ENCODE measurements around the gene FHIT.

FHIT gene

GRCh38 chr3:61108247-61109019 lies 142.8 kb downstream of the FHIT start:
- H3K27me3 ChIP-seq (ENCODE audit: control insufficient read depth in 1 of 2, insufficient read depth in 2 of 2, low read length in 2 of 2): no peaks in the 10 kb centered on the region
- H3K36me3 ChIP-seq (ENCODE audit: insufficient read depth, low read length): no peaks in the 10 kb centered on the region
- H3K27ac ChIP-seq (ENCODE audit: low read depth, low read length): no peak overlapping the region
- no peaks in the 10 kb centered on the region for H3K4me1 ChIP-seq (ENCODE audit: insufficient read depth, low read length)
- H3K9ac ChIP-seq (ENCODE audit: low read length): no peak overlapping the region
- no peak overlapping the region for H3K4me3 ChIP-seq (ENCODE audit: low read depth in 1 of 2, low read length in 2 of 2)
- no peaks in the 10 kb centered on the region for H3K9me3 ChIP-seq (ENCODE audit: low read length)

DNA sequence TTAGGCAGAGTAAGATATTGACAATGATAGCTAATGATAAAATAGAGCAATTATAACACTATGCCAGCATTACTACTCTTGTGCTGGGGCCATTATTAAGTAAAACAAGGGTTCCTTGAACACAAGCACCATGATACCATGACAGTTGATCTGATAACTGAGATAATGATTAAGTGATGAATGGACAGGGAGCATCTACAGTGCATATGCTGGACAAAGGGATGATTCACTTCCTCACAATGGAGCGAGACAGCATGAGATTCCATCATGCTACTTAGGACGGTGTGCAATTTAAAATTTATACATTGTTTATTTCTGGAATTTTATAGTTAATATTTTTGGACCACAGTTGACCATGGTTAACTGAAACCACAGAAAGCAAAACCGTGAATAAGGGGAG lies 156.6 kb downstream of the FHIT start:
- H3K9ac ChIP-seq (ENCODE audit: low read length): no peak overlapping the region
- no peaks in the 10 kb centered on the region for H3K27me3 ChIP-seq (ENCODE audit: control insufficient read depth in 1 of 2, insufficient read depth in 2 of 2, low read length in 2 of 2)
- no peaks in the 10 kb centered on the region for H3K9me3 ChIP-seq (ENCODE audit: low read length)
- no peaks in the 10 kb centered on the region for H3K4me1 ChIP-seq (ENCODE audit: insufficient read depth, low read length)
- H3K4me3 ChIP-seq (ENCODE audit: low read depth in 1 of 2, low read length in 2 of 2): no peak overlapping the region
- no peak overlapping the region for H3K27ac ChIP-seq (ENCODE audit: low read depth, low read length)
- no peaks in the 10 kb centered on the region for H3K36me3 ChIP-seq (ENCODE audit: insufficient read depth, low read length)

- Histone ChIP-seq H3K9ac (ENCODE audit: low read length) (no peak overlapping the region), H3K4me1 (ENCODE audit: insufficient read depth, low read length) (no peaks in the 10 kb centered on the region), H3K36me3 (ENCODE audit: insufficient read depth, low read length) (no peaks in the 10 kb centered on the region), H3K27ac (ENCODE audit: low read depth, low read length) (no peak overlapping the region), H3K4me3 (ENCODE audit: low read depth in 1 of 2, low read length in 2 of 2) (no peak overlapping the region), H3K9me3 (ENCODE audit: low read length) (no peaks in the 10 kb centered on the region), H3K27me3 (ENCODE audit: control insufficient read depth in 1 of 2, insufficient read depth in 2 of 2, low read length in 2 of 2) (no peaks in the 10 kb centered on the region)
These were observed 157.9 kb downstream of the FHIT start for GRCh38 chr3:61093364-61093763.

GRCh38 chr3:61092870-61093269 lies 158.4 kb downstream of the FHIT start:
- Histone ChIP-seq H3K27me3 (ENCODE audit: control insufficient read depth in 1 of 2, insufficient read depth in 2 of 2, low read length in 2 of 2) (no peaks in the 10 kb centered on the region), H3K9me3 (ENCODE audit: low read length) (no peaks in the 10 kb centered on the region), H3K27ac (ENCODE audit: low read depth, low read length) (no peak overlapping the region), H3K9ac (ENCODE audit: low read length) (no peak overlapping the region), H3K36me3 (ENCODE audit: insufficient read depth, low read length) (no peaks in the 10 kb centered on the region), H3K4me3 (ENCODE audit: low read depth in 1 of 2, low read length in 2 of 2) (no peak overlapping the region), H3K4me1 (ENCODE audit: insufficient read depth, low read length) (no peaks in the 10 kb centered on the region)

DNA sequence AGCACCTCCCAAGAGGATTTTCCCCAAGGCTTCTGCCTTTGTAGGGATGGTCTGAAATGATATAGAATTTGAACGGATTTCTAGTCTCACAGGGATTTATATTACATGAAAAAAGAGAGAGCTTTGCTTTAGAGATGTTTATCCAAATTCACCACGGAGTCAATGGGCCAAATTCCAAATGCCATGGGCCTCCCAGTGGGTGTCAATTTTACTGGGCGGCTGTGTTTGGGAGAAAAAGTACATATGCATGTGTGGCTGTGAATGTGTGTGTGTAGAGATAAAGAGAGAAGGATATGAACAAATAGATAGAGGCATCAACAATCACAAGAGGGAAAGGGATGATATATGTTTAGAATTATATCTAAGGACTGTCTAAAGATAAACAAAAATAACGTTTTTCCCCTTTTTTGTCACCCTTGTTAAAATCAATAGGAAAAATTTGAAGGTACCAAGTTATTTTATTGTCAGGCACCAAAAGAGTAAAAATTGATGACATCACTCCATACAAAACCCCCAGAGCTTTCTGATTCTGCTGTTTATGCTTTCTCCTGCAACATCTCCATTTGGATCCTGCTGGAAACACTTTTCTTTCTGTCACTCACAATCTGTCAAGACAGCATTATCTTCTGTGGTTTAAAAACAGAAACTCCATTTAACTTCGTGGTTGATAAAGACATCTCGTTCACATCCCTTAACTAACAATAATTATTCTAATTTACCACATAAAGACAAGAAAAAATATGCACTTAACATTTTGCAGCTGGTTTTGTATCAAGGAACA lies 160.7 kb downstream of the FHIT start:
- Histone ChIP-seq H3K4me1 (ENCODE audit: insufficient read depth, low read length) (no peaks in the 10 kb centered on the region), H3K36me3 (ENCODE audit: insufficient read depth, low read length) (no peaks in the 10 kb centered on the region), H3K27me3 (ENCODE audit: control insufficient read depth in 1 of 2, insufficient read depth in 2 of 2, low read length in 2 of 2) (no peaks in the 10 kb centered on the region), H3K9me3 (ENCODE audit: low read length) (no peaks in the 10 kb centered on the region), H3K9ac (ENCODE audit: low read length) (no peak overlapping the region), H3K4me3 (ENCODE audit: low read depth in 1 of 2, low read length in 2 of 2) (no peak overlapping the region), H3K27ac (ENCODE audit: low read depth, low read length) (no peak overlapping the region)

- Histone ChIP-seq H3K9me3 (ENCODE audit: low read length) (no peaks in the 10 kb centered on the region), H3K27ac (ENCODE audit: low read depth, low read length) (no peak overlapping the region), H3K4me3 (ENCODE audit: low read depth in 1 of 2, low read length in 2 of 2) (no peak overlapping the region)
These were observed 163.8 kb downstream of the FHIT start for GRCh38 chr3:61087465-61087864.

GRCh38 chr3:61081554-61081953 lies 169.7 kb downstream of the FHIT start:
- Histone ChIP-seq H3K27me3 (ENCODE audit: control insufficient read depth in 1 of 2, insufficient read depth in 2 of 2, low read length in 2 of 2) (no peaks in the 10 kb centered on the region), H3K9ac (ENCODE audit: low read length) (no peak overlapping the region), H3K4me1 (ENCODE audit: insufficient read depth, low read length) (no peaks in the 10 kb centered on the region), H3K36me3 (ENCODE audit: insufficient read depth, low read length) (no peaks in the 10 kb centered on the region), H3K4me3 (ENCODE audit: low read depth in 1 of 2, low read length in 2 of 2) (no peak overlapping the region), H3K27ac (ENCODE audit: low read depth, low read length) (no peak overlapping the region), H3K9me3 (ENCODE audit: low read length) (no peaks in the 10 kb centered on the region)

More at GRCh38 chr3:61087465-61087864, 163.8 kb downstream of the FHIT start:
- H3K27me3 ChIP-seq (ENCODE audit: control insufficient read depth in 1 of 2, insufficient read depth in 2 of 2, low read length in 2 of 2): no peaks in the 10 kb centered on the region
- no peaks in the 10 kb centered on the region for H3K36me3 ChIP-seq (ENCODE audit: insufficient read depth, low read length)
- no peak overlapping the region for H3K9ac ChIP-seq (ENCODE audit: low read length)
- H3K4me1 ChIP-seq (ENCODE audit: insufficient read depth, low read length): no peaks in the 10 kb centered on the region

- Histone ChIP-seq H3K27me3 (ENCODE audit: control insufficient read depth in 1 of 2, insufficient read depth in 2 of 2, low read length in 2 of 2) (no peaks in the 10 kb centered on the region), H3K36me3 (ENCODE audit: insufficient read depth, low read length) (no peaks in the 10 kb centered on the region), H3K4me3 (ENCODE audit: low read depth in 1 of 2, low read length in 2 of 2) (no peak overlapping the region), H3K27ac (ENCODE audit: low read depth, low read length) (no peak overlapping the region), H3K4me1 (ENCODE audit: insufficient read depth, low read length) (no peaks in the 10 kb centered on the region), H3K9ac (ENCODE audit: low read length) (no peak overlapping the region), H3K9me3 (ENCODE audit: low read length) (no peaks in the 10 kb centered on the region)
These were observed 170.4 kb downstream of the FHIT start for GRCh38 chr3:61080737-61081445.

- no peak overlapping the region for H3K27ac ChIP-seq (ENCODE audit: low read depth, low read length)
- no peaks in the 10 kb centered on the region for H3K27me3 ChIP-seq (ENCODE audit: control insufficient read depth in 1 of 2, insufficient read depth in 2 of 2, low read length in 2 of 2)
- no peaks in the 10 kb centered on the region for H3K36me3 ChIP-seq (ENCODE audit: insufficient read depth, low read length)
- no peak overlapping the region for H3K9ac ChIP-seq (ENCODE audit: low read length)
- no peak overlapping the region for H3K4me3 ChIP-seq (ENCODE audit: low read depth in 1 of 2, low read length in 2 of 2)
- no peaks in the 10 kb centered on the region for H3K9me3 ChIP-seq (ENCODE audit: low read length)
- no peaks in the 10 kb centered on the region for H3K4me1 ChIP-seq (ENCODE audit: insufficient read depth, low read length)
These were observed 173.1 kb downstream of the FHIT start for GRCh38 chr3:61078048-61078752.

- H3K9me3 ChIP-seq (ENCODE audit: low read length): no peaks in the 10 kb centered on the region
- H3K36me3 ChIP-seq (ENCODE audit: insufficient read depth, low read length): no peaks in the 10 kb centered on the region
- no peaks in the 10 kb centered on the region for H3K4me1 ChIP-seq (ENCODE audit: insufficient read depth, low read length)
- H3K27me3 ChIP-seq (ENCODE audit: control insufficient read depth in 1 of 2, insufficient read depth in 2 of 2, low read length in 2 of 2): no peaks in the 10 kb centered on the region
- H3K4me3 ChIP-seq (ENCODE audit: low read depth in 1 of 2, low read length in 2 of 2): no peak overlapping the region
- H3K9ac ChIP-seq (ENCODE audit: low read length): no peak overlapping the region
- no peak overlapping the region for H3K27ac ChIP-seq (ENCODE audit: low read depth, low read length)
These were observed 173.7 kb downstream of the FHIT start for GRCh38 chr3:61077551-61077950.

- no peaks in the 10 kb centered on the region for H3K9me3 ChIP-seq (ENCODE audit: low read length)
These were observed 176.5 kb downstream of the FHIT start for GRCh38 chr3:61074783-61075182.

More at GRCh38 chr3:61074783-61075182, 176.5 kb downstream of the FHIT start:
- no peaks in the 10 kb centered on the region for H3K27me3 ChIP-seq (ENCODE audit: control insufficient read depth in 1 of 2, insufficient read depth in 2 of 2, low read length in 2 of 2)
- H3K27ac ChIP-seq (ENCODE audit: low read depth, low read length): no peak overlapping the region
- H3K9ac ChIP-seq (ENCODE audit: low read length): no peak overlapping the region
- no peaks in the 10 kb centered on the region for H3K36me3 ChIP-seq (ENCODE audit: insufficient read depth, low read length)
- H3K4me1 ChIP-seq (ENCODE audit: insufficient read depth, low read length): no peaks in the 10 kb centered on the region
- H3K4me3 ChIP-seq (ENCODE audit: low read depth in 1 of 2, low read length in 2 of 2): no peak overlapping the region
